Adrenal gland (tissue), 5 donors: Measurements from ENCODE around the gene AOC2.

Experiments used
- CTCF ChIP-seq, 6 experiments: fragments of 450-650 bp in 4 of 6; fragments of 200-600 bp in 2 of 6; sonication (generic) in 1 of 6; IDR thresholded peaks; 1 replicate in 5 of 6; 2 replicates in 1 of 6; pipeline versions ENCODE4 v1.5.1 to v1.8.0; 2016 to 2021; ENCODE audit warnings: antibody characterized with exemption in 6 of 6, mild to moderate bottlenecking in 2 of 6, moderate library complexity in 1 of 6
- POLR2A ChIP-seq, 2 donors: fragments of 450-650 bp; IDR thresholded peaks; one replicate each; pipeline ENCODE4 v1.6.1; 2017; ENCODE audit warnings: antibody characterized with exemption in 2 of 2, mild to moderate bottlenecking in 2 of 2, moderate library complexity in 1 of 2
- donor health status: DM: no; HTN: no; CAD: no.

DNA sequence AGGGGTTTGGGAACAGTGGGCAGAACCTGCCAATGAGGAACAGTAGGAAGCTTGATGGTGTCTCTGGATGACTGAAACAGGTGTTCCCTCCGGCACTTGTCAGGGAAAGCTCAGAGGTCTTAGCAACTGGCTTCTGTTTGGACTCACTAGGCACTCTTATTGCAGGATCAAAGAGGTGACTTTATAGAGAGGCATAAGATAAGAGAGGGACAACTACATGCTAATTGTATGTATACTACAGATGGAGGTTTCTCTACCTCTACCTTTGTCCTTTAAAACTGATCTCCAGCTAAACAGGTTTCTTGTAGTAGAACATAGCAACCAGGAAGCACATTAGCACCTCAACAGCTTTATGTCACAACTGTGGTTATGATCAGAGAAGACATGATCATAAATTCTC, 38.1 kb upstream of the AOC2 start:
- TF ChIP-seq CTCF (IDR thresholded peaks at IDR 0.05) (no peak), POLR2A (IDR thresholded peaks at IDR 0.05) (no peak)
